ENCODE measurements around the gene GARIN5A.

DNA sequence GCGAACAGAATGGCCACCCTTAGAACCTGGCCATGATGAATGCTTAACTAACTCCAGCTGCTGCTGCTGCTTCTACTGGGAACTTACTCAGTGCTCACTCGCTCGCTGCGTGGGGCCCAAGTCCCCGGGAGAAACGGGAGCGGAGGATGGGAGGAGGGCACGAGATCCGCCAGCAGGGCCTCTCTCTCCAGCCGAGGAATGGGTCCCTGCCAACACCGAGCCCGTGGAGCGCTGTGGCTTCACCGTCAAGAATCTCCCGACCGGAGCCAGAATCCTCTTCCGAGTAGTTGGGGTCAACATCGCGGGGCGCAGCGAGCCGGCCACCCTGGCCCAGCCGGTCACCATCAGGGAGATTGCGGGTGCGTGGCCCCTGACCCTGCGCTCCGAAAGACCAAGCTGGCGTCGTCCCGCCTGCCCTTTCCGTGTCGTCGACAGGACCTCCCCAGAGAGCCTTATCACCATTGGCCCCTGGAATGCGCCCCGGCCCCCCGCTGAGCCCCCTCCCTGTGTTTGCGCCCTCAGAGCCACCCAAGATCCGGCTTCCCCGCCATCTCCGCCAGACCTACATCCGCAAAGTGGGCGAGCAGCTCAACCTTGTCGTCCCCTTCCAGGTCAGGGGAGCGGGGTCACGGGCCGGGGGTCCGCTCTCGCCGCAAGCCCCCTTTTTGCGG, 18.1 kb downstream of the GARIN5A start:
- TF ChIP-seq, protein P1, sequence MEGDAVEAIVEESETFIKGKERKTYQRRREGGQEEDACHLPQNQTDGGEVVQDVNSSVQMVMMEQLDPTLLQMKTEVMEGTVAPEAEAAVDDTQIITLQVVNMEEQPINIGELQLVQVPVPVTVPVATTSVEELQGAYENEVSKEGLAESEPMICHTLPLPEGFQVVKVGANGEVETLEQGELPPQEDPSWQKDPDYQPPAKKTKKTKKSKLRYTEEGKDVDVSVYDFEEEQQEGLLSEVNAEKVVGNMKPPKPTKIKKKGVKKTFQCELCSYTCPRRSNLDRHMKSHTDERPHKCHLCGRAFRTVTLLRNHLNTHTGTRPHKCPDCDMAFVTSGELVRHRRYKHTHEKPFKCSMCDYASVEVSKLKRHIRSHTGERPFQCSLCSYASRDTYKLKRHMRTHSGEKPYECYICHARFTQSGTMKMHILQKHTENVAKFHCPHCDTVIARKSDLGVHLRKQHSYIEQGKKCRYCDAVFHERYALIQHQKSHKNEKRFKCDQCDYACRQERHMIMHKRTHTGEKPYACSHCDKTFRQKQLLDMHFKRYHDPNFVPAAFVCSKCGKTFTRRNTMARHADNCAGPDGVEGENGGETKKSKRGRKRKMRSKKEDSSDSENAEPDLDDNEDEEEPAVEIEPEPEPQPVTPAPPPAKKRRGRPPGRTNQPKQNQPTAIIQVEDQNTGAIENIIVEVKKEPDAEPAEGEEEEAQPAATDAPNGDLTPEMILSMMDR (IDR thresholded peaks at IDR 0.05; ENCODE audit: poor library complexity), result no peak
- TF ChIP-seq EZH2phosphoT487 (IDR thresholded peaks at IDR 0.05; ENCODE audit: low read depth, severe bottlenecking, unreplicated experiment) (no peak), EZH2 (IDR thresholded peaks at IDR 0.05; ENCODE audit: borderline replicate concordance) (no peak)

Measured in hepatocyte (in vitro differentiated cells).